IPS-20b (cell line): ENCODE data around the gene AGRP.
A peak's percentile ranks its signal among the peaks of the same experiment; 100 is the strongest.
"Not testable (repeated sequence)": the region's sequence is repeated elsewhere in the genome, so short reads cannot be mapped to it uniquely, and the experiment has no call there.

Experiments
- H3K27ac ChIP-seq: one replicate; pipeline ENCODE4 v1.5.1; 2013; ENCODE audit warnings: low read length
- H3K27me3 ChIP-seq: 2 replicates; pipeline ENCODE4 v1.6.1; 2013; ENCODE audit warnings: mild to moderate bottlenecking, low read length, inconsistent platforms; ENCODE audit not compliant: insufficient read depth
- H3K36me3 ChIP-seq: 2 replicates; pipeline ENCODE4 v1.6.1; 2013; ENCODE audit warnings: low read depth, mild to moderate bottlenecking, inconsistent platforms, low read length, moderate library complexity; ENCODE audit not compliant: insufficient read depth
- H3K4me1 ChIP-seq: 2 replicates; pipeline ENCODE4 v1.6.1; 2013; ENCODE audit warnings: mild to moderate bottlenecking, control low read depth, inconsistent platforms, low read length, moderate library complexity; ENCODE audit not compliant: insufficient read depth
- H3K4me3 ChIP-seq: 2 replicates; pipeline ENCODE4 v1.5.1; 2013; ENCODE audit warnings: mild to moderate bottlenecking, low read length, inconsistent platforms
- H3K9ac ChIP-seq: 2 replicates; pipeline ENCODE4 v1.6.1; 2013; ENCODE audit warnings: low read depth, mild to moderate bottlenecking, inconsistent platforms, low read length, moderate library complexity
- H3K9me3 ChIP-seq: 2 replicates; pipeline ENCODE4 v1.6.1; 2013; ENCODE audit warnings: mild to moderate bottlenecking, low read depth, low read length, inconsistent platforms; ENCODE audit not compliant: insufficient read depth

Gene AGRP

GRCh38 chr16:67489401-67490083 is 6.2 kb upstream of the AGRP start:
- H3K36me3 ChIP-seq = no peaks in the 10 kb centered on the region
- peak overlapping the region; percentile 17; the same call in 1 of the 2 replicates for H3K4me3 ChIP-seq
- peaks cover 4% of the 10 kb centered on the region; the same call in 1 of the 2 replicates for H3K9me3 ChIP-seq
- H3K9ac ChIP-seq = no peak overlapping the region
- no peak overlapping the region for H3K27ac ChIP-seq
- H3K27me3 ChIP-seq = peaks cover 89% of the 10 kb centered on the region
- peaks cover 6% of the 10 kb centered on the region; the same call in 1 of the 2 replicates for H3K4me1 ChIP-seq

DNA sequence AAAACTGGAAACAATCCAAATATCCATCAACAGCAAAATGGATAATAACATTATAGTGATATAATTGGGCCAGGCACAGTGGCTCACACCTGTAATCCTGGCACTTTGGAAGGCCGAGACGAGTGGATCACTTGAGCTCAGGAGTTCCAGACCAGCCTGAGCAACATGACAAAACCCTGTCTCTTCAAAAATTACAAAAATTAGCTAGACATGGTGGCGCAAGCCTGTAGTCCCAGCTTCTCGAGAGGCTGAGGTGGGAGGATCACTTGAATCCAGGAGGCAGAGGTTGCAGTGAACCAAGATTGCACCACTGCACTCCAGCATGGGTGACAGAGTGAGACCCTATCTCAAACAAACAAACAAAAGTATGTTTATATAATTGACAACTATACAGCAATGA is 4.2 kb upstream of the AGRP start:
- not testable (repeated sequence) for H3K36me3 ChIP-seq, H3K4me3 ChIP-seq, H3K9me3 ChIP-seq, H3K27ac ChIP-seq, H3K4me1 ChIP-seq, H3K9ac ChIP-seq
- H3K27me3 ChIP-seq = peaks cover 69% of the 10 kb centered on the region

DNA sequence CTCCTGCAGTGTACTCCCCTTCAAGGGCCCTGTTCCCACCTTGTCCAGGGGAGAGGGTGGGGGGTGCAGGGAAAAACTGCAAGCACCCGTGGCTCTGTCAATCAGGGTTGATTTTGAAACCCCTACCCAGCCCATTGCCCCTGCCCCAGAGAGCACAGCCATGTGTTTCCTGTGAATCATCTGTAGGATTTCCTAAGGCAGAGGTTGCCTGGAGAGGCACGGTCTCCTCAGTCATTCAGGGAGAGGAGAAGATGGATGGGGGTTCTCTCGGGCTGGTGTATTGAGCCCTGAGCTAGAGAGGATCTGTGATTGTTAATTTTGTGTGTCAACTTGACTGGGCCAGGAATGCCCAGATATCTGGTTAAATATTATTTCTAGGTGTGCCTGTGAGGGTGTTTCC is 3.5 kb upstream of the AGRP start:
- Histone ChIP-seq H3K4me3 (no peak overlapping the region), H3K9me3 (peaks cover 4% of the 10 kb centered on the region; the same call in 1 of the 2 replicates), H3K36me3 (no peaks in the 10 kb centered on the region), H3K4me1 (peaks cover 9% of the 10 kb centered on the region; the same call in 1 of the 2 replicates), H3K27ac (no peak overlapping the region), H3K27me3 (peaks cover 62% of the 10 kb centered on the region), H3K9ac (no peak overlapping the region)

DNA sequence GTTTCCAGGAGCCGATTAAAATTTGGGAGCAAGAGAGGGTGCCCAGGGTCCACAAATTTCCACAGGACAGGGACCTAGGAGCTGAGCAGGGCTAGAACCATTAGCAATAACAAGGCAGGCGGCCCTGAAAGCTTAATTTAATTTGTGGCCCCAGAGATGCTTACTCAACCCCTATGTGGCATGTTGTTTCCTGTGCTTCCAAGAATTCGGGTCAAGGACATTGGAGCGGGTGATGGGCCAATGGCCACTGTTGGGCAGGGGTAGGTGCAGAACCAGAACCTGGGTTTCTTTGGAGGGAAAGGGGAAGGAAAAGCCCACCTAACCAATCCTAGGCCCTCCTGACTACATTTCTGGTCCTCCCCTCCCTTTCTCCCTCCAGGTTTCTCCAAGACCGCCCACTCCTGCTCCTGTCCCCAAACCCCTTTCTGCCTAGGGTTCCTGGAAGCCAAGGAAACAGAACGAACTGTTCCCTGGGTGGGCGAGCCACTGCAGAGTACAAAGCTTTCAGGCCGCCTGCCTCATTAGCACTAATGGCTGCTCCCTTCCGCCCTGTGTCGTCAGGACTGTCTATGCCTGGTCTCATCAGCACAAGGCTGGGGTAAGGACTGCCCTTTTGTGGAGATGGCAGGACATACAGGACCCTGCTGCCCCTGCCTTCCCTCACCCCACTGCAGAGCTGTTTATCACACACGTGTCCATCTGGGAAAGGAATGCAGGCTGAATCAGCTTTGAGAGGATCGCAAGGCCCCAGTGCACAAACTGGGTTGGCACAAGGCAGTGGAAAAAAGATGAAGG is 581 bp upstream of the AGRP start:
- H3K9me3 ChIP-seq = no peaks in the 10 kb centered on the region
- no peak overlapping the region for H3K27ac ChIP-seq
- H3K36me3 ChIP-seq = no peaks in the 10 kb centered on the region
- peaks cover 8% of the 10 kb centered on the region; the same call in 1 of the 2 replicates for H3K4me1 ChIP-seq
- H3K27me3 ChIP-seq = peaks cover 34% of the 10 kb centered on the region
- no peak overlapping the region for H3K9ac ChIP-seq
- H3K4me3 ChIP-seq = no peak overlapping the region

- H3K36me3 ChIP-seq = no peaks in the 10 kb centered on the region
- no peak overlapping the region for H3K27ac ChIP-seq
- H3K27me3 ChIP-seq = peaks cover 18% of the 10 kb centered on the region
- peaks cover 8% of the 10 kb centered on the region; the same call in 1 of the 2 replicates for H3K4me1 ChIP-seq
- peak overlapping the region; percentile 76; the same call in 1 of the 2 replicates for H3K9ac ChIP-seq
- peak overlapping the region; percentile 71; the same call in 1 of the 2 replicates for H3K4me3 ChIP-seq
- H3K9me3 ChIP-seq = no peaks in the 10 kb centered on the region
These were observed 968 bp downstream of the AGRP start for GRCh38 chr16:67482233-67482924.

GRCh38 chr16:67481561-67482232 is 1.6 kb downstream of the AGRP start:
- no peaks in the 10 kb centered on the region for H3K36me3 ChIP-seq
- H3K27ac ChIP-seq = no peak overlapping the region
- no peaks in the 10 kb centered on the region for H3K9me3 ChIP-seq
- peak overlapping the region; percentile 71 for H3K4me3 ChIP-seq
- peaks cover 8% of the 10 kb centered on the region; the same call in 1 of the 2 replicates for H3K4me1 ChIP-seq
- peaks cover 11% of the 10 kb centered on the region for H3K27me3 ChIP-seq
- peak overlapping the region; percentile 76 for H3K9ac ChIP-seq

- peak within 1 kb of the TSS; percentile 87 for H3K9ac ChIP-seq
- H3K9me3 ChIP-seq = no peaks in the 10 kb centered on the region
- H3K4me1 ChIP-seq = peaks cover 8% of the 10 kb centered on the region; the same call in 1 of the 2 replicates
- peaks cover 4% of the 10 kb centered on the region; the same call in 1 of the 2 replicates for H3K27me3 ChIP-seq
- peak within 1 kb of the TSS; percentile 97 for H3K4me3 ChIP-seq
- peak within 1 kb of the TSS; percentile 13 for H3K27ac ChIP-seq
- H3K36me3 ChIP-seq = no peaks in the 10 kb centered on the region
These were observed 2.4 kb downstream of the AGRP start, which contains the start of gene ATP6V0D1 for GRCh38 chr16:67480833-67481560. Gene ATP6V0D1 (minus strand): TSS chr16:67481157. CDS start chr16:67481086, 71 bp downstream.

- H3K36me3 ChIP-seq = no peaks in the 10 kb centered on the region
- no peaks in the 10 kb centered on the region for H3K27me3 ChIP-seq
- peaks cover 8% of the 10 kb centered on the region; the same call in 1 of the 2 replicates for H3K4me1 ChIP-seq
- no peak overlapping the region for H3K9ac ChIP-seq
- H3K4me3 ChIP-seq = no peak overlapping the region
- H3K27ac ChIP-seq = no peak overlapping the region
- H3K9me3 ChIP-seq = no peaks in the 10 kb centered on the region
These were observed 5.3 kb downstream of the AGRP start for GRCh38 chr16:67477960-67478554.

DNA sequence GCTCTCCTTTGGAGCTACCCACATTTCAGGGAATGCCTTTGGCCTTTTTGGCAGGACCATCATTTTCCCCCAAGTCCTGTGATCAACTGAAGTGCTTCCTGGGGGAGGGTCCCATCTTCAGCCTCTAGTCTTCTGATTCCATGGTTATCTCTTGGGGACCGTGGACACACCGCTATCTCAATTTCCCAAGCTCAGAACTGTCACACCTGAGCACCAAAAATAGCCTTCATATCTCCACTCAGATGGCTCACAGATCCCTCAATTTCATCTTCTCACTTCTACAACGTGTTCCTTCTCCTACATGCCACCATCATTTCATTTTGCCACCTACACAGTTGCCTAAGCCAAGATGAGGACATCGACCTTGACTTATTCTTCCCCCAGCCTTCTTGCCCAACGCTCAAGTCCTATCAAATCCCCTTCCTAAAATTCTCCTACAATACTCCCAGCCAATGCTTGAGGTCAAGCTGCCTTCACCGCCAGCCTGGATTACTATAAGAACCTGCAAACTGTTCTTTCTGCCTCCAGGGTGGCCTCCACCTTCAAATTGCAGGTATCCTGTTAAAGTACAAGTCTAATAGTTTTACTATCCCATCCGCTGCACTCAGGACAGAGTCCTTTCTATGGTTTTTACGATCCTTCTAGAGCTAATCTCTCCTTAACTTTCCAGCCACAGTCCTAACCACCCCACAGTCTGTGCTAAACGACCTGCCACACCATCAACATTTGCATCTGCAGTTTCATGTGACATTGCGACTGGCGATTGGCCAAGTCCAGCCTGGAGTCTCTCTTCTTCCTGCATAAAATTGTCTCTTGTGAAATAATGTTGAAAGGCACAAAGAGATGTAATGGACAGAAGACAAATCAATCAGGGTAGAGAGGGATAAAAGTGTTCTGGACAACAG is 8.5 kb downstream of the AGRP start:
- Histone ChIP-seq H3K9me3 (no peaks in the 10 kb centered on the region), H3K9ac (no peak overlapping the region), H3K27ac (no peak overlapping the region), H3K27me3 (no peaks in the 10 kb centered on the region), H3K36me3 (no peaks in the 10 kb centered on the region), H3K4me3 (no peak overlapping the region), H3K4me1 (0 out of 2 replicates have a peak, but pooled peaks cover 3% of the 10 kb centered on the region)
